ENCODE measurements around the gene RBM33.

DNA sequence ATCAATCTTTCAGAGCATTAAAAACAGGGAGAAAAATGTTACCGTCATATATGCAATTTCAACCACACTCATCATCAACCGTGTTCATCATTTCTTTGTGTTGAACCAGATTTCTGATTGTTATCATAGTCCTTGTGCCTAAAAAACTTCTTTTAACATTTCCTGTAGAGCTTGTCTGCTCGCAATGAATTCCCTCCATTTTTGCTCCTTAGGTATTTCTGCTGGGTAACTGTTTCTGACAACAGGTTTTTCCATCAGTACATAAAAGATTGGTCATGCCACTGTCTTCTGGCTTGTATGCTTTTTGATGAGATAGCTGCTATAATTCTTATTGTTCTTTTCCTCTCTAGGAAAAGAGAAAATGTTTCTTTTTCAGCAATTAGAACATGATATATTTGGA lies 8.6 kb upstream of the RBM33 start:
- TF ChIP-seq RAD21 (IDR thresholded peaks at IDR 0.05; ENCODE audit: low read depth) (no peak), NFIC (IDR thresholded peaks at IDR 0.05) (no peak), REST (IDR thresholded peaks at IDR 0.05; ENCODE audit: low read depth) (no peak), EGR1 (IDR thresholded peaks at IDR 0.05) (no peak), TAF1 (IDR thresholded peaks at IDR 0.05; ENCODE audit: low read depth) (no peak), CREB1 (IDR thresholded peaks at IDR 0.05; ENCODE audit: low read depth) (no peak), EP300 (IDR thresholded peaks at IDR 0.05; ENCODE audit: borderline replicate concordance) (no peak), CEBPB (IDR thresholded peaks at IDR 0.05) (no peak)
- TF ChIP-seq, protein P1, sequence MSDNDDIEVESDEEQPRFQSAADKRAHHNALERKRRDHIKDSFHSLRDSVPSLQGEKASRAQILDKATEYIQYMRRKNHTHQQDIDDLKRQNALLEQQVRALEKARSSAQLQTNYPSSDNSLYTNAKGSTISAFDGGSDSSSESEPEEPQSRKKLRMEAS (IDR thresholded peaks at IDR 0.05) = no peak
